Thoracic aorta (tissue), 2 donors: ENCODE data around the gene SERPINB6. TPM values are rescaled to one million over a fixed set of nuclear protein-coding genes. Genes with fewer than 3 reads are reported as not detected.
"Not testable (repeated sequence)": the region's sequence is repeated elsewhere in the genome, so short reads cannot be mapped to it uniquely, and the experiment has no call there.

Source experiments
- ATAC-seq: fragments of 150-250 bp; one replicate; pipeline ENCODE4 v1.8.0; 2017; ENCODE audit warnings: low read depth; ENCODE audit not compliant: insufficient number of reproducible peaks, low FRiP score
- DNase-seq: peaks from one replicate; pipeline ENCODE4 v3.0.0-alpha.2; 2020; ENCODE audit warnings: low spot score
- H3K27ac ChIP-seq, 2 donors: fragments of 200-600 bp; sonication (generic); 1 replicate in 1 of 2; 2 replicates in 1 of 2; pipeline ENCODE4 v1.5.1; 2016; ENCODE audit warnings: mild to moderate bottlenecking in 2 of 2, moderate library complexity in 2 of 2
- H3K27me3 ChIP-seq: fragments of 200-600 bp; sonication (generic); replicated peaks from 2 replicates; pipeline ENCODE4 v1.6.0; 2016; ENCODE audit warnings: mild to moderate bottlenecking; ENCODE audit not compliant: insufficient read depth
- H3K36me3 ChIP-seq: fragments of 200-600 bp; sonication (generic); one replicate; pipeline ENCODE4 v1.5.1; 2016
- H3K4me1 ChIP-seq, 2 donors: fragments of 200-600 bp; sonication (generic); 1 replicate in 1 of 2; 2 replicates in 1 of 2; pipeline versions ENCODE4 v1.5.1 to v1.6.0; 2016; ENCODE audit warnings: low read depth in 2 of 2, mild to moderate bottlenecking in 1 of 2; ENCODE audit not compliant: control insufficient read depth in 1 of 2
- H3K4me3 ChIP-seq: fragments of 200-600 bp; sonication (generic); 2 replicates; pipeline ENCODE4 v1.5.1; 2016; ENCODE audit warnings: mild to moderate bottlenecking
- H3K9me3 ChIP-seq: fragments of 200-600 bp; sonication (generic); 2 replicates; pipeline ENCODE4 v1.5.1; 2016
- total RNA-seq, 2 donors: library from RNA; depleted of rRNA; stranded (reverse); fragments of >200 nt; gene quantifications; one replicate each; pipeline versions ENCODE4 v1.1.0 to v1.2.3, GENCODE V29; 2016
- TF ChIP-seq, protein P1 (sequence below): fragments of 200-600 bp; sonication (generic); IDR thresholded peaks from one replicate; pipeline ENCODE4 v1.5.1; 2019; ENCODE audit warnings: antibody characterized with exemption

The SERPINB6 gene
- total RNA-seq, 2 donors from 2014 or later = 161 to 180 TPM

GRCh38 chr6:2999618-3000557 is 28.5 kb upstream of the SERPINB6 start, which contains the start of gene NQO2:
TSS of gene NQO2 (plus strand) at chr6:2999894. CDS start at chr6:3006553, 6,659 bp downstream.
- TF ChIP-seq, protein P1, sequence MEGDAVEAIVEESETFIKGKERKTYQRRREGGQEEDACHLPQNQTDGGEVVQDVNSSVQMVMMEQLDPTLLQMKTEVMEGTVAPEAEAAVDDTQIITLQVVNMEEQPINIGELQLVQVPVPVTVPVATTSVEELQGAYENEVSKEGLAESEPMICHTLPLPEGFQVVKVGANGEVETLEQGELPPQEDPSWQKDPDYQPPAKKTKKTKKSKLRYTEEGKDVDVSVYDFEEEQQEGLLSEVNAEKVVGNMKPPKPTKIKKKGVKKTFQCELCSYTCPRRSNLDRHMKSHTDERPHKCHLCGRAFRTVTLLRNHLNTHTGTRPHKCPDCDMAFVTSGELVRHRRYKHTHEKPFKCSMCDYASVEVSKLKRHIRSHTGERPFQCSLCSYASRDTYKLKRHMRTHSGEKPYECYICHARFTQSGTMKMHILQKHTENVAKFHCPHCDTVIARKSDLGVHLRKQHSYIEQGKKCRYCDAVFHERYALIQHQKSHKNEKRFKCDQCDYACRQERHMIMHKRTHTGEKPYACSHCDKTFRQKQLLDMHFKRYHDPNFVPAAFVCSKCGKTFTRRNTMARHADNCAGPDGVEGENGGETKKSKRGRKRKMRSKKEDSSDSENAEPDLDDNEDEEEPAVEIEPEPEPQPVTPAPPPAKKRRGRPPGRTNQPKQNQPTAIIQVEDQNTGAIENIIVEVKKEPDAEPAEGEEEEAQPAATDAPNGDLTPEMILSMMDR = peak; percentile 15
- H3K36me3 ChIP-seq = peaks cover 6% of the 10 kb centered on the region
- ATAC-seq (peak; percentile 66), DNase-seq (no peak)
- peak within 1 kb of the TSS; percentile 80 to 86 for H3K27ac ChIP-seq
- H3K9me3 ChIP-seq = no peaks in the 10 kb centered on the region
- no peaks in the 10 kb centered on the region for H3K27me3 ChIP-seq
- H3K4me1 ChIP-seq = peaks cover 26 to 30% of the 10 kb centered on the region in 2 donors
- peak within 1 kb of the TSS; percentile 98 for H3K4me3 ChIP-seq

- Histone ChIP-seq H3K9me3 (no peaks in the 10 kb centered on the region), H3K27ac (peak overlapping the region; percentile 79 to 86), H3K4me3 (peak overlapping the region; percentile 98), H3K36me3 (no peaks in the 10 kb centered on the region), H3K4me1 (peaks cover 26 to 30% of the 10 kb centered on the region in 2 donors), H3K27me3 (no peaks in the 10 kb centered on the region)
- peak; percentile 78 for DNase-seq
- ATAC-seq = peak; percentile 48
- TF ChIP-seq, protein P1 = no peak
Observed at GRCh38 chr6:2998998-2999617, 27.7 kb upstream of the SERPINB6 start.

DNA sequence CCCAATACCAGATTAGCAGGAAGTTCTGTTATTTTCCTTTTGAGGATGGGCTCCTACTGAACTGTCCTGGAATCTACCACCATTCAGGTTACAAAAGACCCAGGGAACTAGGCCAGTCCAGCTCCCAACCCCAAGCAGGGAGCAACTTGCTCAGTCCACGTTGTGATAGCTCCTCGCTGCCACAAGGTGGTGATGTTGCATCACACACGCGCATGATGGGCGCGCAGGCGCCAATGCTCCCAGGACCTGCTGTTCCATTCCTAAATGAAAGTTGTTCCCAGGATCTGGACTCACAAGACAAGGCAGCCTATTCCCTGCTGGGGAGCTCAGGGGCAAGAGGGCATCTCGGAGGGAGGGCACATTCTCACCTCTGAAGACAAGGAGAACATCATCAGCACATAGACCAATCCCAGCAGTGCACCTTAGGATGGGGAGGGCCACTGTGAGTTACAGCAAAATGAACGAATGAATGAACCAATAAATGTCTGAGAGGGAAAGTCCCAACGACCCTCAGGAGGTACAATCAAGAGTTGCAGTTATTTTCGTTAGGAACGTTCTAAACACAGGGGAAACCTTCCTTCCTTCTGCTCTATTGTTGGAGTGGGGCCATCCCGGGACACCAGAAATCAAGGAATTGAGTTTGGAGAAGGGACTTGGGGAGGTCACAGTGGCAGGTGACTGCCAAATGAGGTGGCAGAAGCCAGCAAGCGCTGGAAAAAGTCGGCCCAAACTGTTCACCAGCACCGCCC is 27.1 kb upstream of the SERPINB6 start:
- H3K36me3 ChIP-seq, H3K9me3 ChIP-seq, H3K27me3 ChIP-seq, DNase-seq: not testable (repeated sequence)
- H3K4me1 ChIP-seq = peaks cover 26 to 30% of the 10 kb centered on the region in 2 donors
- H3K27ac ChIP-seq = peak overlapping the region; percentile 79 to 86
- ATAC-seq = peak; percentile 29
- TF ChIP-seq, protein P1 = peak; percentile 60
- peak overlapping the region; percentile 98 for H3K4me3 ChIP-seq

GRCh38 chr6:2993755-2994317 is 22.5 kb upstream of the SERPINB6 start:
- ATAC-seq = no peak
- TF ChIP-seq, protein P1 = no peak
- peaks cover 5 to 13% of the 10 kb centered on the region in 2 donors for H3K4me1 ChIP-seq

More at GRCh38 chr6:2993755-2994317, 22.5 kb upstream of the SERPINB6 start:
- Histone ChIP-seq H3K9me3 (no peaks in the 10 kb centered on the region), H3K4me3 (no peak overlapping the region), H3K36me3 (no peaks in the 10 kb centered on the region), H3K27ac (no peak overlapping the region), H3K27me3 (no peaks in the 10 kb centered on the region)
- no peak for DNase-seq
